ENCODE data around the gene VARS2. TPM values are rescaled to one million over a fixed set of nuclear protein-coding genes. Genes with fewer than 3 reads are reported as not detected.

VARS2 gene
- total RNA-seq, 4 donors from 2014 or later: 16.0 to 38.5 (median 19.3) TPM

GRCh38 chr6:30881392-30882203, 32.4 kb upstream of the VARS2 start:
- Histone ChIP-seq H3K36me3 (no peaks in the 10 kb centered on the region), H3K9me3 (no peaks in the 10 kb centered on the region), H3K4me1 (peaks cover 50 to 52% of the 10 kb centered on the region in 2 donors), H3K4me3 (no peak overlapping the region), H3K27ac (peak overlapping the region; percentile 89 to 97 (median 94)), H3K27me3 (no peaks in the 10 kb centered on the region)
- TF ChIP-seq CTCF (IDR thresholded peaks at IDR 0.05 in 4 of 5, conservative IDR thresholded peaks at IDR 0.05 in 1 of 5): no peak
- TF ChIP-seq POLR2A (IDR thresholded peaks at IDR 0.05): no peak
- ATAC-seq: no peak
- in situ Hi-C loops (cut with MboI; ENCODE audit: low sequenced_read_pairs in 4 of 4): loop anchor here in 1 of 4 donors (25.0 kb wide), 1 partner anchor 144 kb away; the partner anchor contains the start of genes FLOT1 and IER3
- intact Hi-C loops (cut with DNase I; ENCODE audit: low total_unique reads): loop anchor here (5.0 kb wide), 1 partner anchor 194 kb away; the partner anchor contains the start of gene PPP1R18
- no peak for DNase-seq

- Histone ChIP-seq H3K4me1 (peaks cover 53 to 56% of the 10 kb centered on the region in 2 donors), H3K27ac (peak overlapping the region; percentile 89 to 97 (median 94)), H3K4me3 (no peak overlapping the region), H3K36me3 (no peaks in the 10 kb centered on the region), H3K9me3 (no peaks in the 10 kb centered on the region), H3K27me3 (no peaks in the 10 kb centered on the region)
- in situ Hi-C loops (cut with MboI; ENCODE audit: low sequenced_read_pairs in 4 of 4) (loop anchor here in 1 of 4 donors (25.0 kb wide), 1 partner anchor 145 kb away; the partner anchor contains the start of genes FLOT1 and IER3), intact Hi-C loops (cut with DNase I; ENCODE audit: low total_unique reads) (loop anchor here (5.0 kb wide), 1 partner anchor 195 kb away; the partner anchor contains the start of gene PPP1R18)
- ATAC-seq: no peak
- no peak for DNase-seq
- no peak for TF ChIP-seq CTCF (IDR thresholded peaks at IDR 0.05 in 4 of 5, conservative IDR thresholded peaks at IDR 0.05 in 1 of 5)
- no peak for TF ChIP-seq POLR2A (IDR thresholded peaks at IDR 0.05)
Measured at GRCh38 chr6:30882204-30882758, 31.8 kb upstream of the VARS2 start.

- H3K27ac ChIP-seq: peak overlapping the region; percentile 89 to 97 (median 94)
- ATAC-seq (no peak), DNase-seq (peak in 1 of 2 donors; percentile 74)
- in situ Hi-C loops (cut with MboI; ENCODE audit: low sequenced_read_pairs in 4 of 4): loop anchor here in 1 of 4 donors (25.0 kb wide), 1 partner anchor 146 kb away; the partner anchor contains the start of genes FLOT1 and IER3
- peak overlapping the region; percentile 66 to 92 (median 78) for H3K4me3 ChIP-seq
- no peaks in the 10 kb centered on the region for H3K9me3 ChIP-seq
- TF ChIP-seq POLR2A (IDR thresholded peaks at IDR 0.05) (peak in 1 of 2 donors; percentile 14), CTCF (IDR thresholded peaks at IDR 0.05 in 4 of 5, conservative IDR thresholded peaks at IDR 0.05 in 1 of 5) (no peak)
- H3K4me1 ChIP-seq: peaks cover 53 to 57% of the 10 kb centered on the region in 2 donors
- intact Hi-C loops (cut with DNase I; ENCODE audit: low total_unique reads): loop anchor here (5.0 kb wide), 1 partner anchor 196 kb away; the partner anchor contains the start of gene PPP1R18
- no peaks in the 10 kb centered on the region for H3K27me3 ChIP-seq
- H3K36me3 ChIP-seq: no peaks in the 10 kb centered on the region
Measured at GRCh38 chr6:30882759-30883684, 31.0 kb upstream of the VARS2 start.

Data from gastrocnemius medialis (tissue), 4 donors.